ENCODE results near the gene PHF21B. TPM values are rescaled to one million over a fixed set of nuclear protein-coding genes. Genes with fewer than 3 reads are reported as not detected.

Gene PHF21B
- total RNA-seq, 1 donor from 2014 or later, result not detected

DNA sequence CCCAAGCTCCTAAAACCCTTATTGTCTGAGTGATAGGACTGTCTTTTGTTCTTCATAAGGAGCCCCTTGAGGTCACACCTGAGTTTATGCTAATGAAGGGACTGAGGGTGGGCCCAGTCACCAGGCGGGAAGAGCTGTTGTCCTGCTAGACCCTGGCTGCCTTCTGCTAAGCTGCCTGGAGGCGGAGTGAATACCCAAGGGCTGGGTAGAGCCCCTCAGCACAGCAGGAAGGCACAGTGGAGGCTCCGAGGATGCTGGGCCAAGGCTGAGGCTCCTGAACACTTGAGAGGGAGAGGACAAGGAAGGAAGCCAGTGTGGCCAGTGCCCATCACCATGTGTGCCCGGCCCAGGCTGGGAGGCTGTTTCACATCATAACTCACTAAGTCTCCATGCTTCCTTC lies 4.8 kb upstream of the PHF21B start:
- intact Hi-C loops (cut with micrococcal nuclease), result no loop called here

DNA sequence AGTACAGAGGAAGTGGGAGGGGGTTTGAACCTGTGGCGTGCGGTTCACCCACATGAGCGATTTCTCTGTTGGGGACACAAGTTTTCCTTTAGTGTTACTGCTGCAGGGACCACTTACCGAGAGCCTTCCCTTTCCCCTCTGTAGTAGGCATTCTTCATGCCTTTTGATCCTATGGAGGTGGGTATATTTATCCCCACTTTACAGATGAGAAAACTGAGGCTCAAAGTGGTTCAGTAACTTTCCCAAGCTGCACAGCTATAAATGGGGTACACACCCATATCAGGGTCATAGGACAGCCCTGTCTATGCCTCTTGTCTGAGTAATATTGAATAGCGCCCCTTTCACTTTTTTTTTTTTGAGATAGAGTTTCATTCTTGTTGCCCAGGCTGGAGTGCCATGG lies 3.3 kb upstream of the PHF21B start:
- intact Hi-C loops (cut with micrococcal nuclease), result no loop called here

DNA sequence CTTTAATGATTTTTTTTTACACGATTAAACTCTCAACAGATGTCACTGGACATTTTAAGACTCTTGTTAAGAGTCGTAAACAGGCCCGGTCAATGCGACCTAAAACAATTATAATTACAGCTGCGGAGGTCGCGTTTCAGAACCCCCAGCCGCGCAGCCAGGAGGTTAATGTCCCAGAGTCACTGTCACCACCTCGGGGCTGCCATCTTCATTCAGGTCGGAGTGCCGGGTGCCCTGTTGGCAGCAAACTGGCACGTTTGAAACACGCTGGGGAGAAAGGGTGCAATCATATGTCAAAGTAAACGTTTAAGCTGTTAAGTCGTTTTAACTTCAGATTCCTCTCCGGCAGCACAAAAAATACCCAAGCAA lies 711 bp upstream of the PHF21B start:
- intact Hi-C loops (cut with micrococcal nuclease), result no loop called here

DNA sequence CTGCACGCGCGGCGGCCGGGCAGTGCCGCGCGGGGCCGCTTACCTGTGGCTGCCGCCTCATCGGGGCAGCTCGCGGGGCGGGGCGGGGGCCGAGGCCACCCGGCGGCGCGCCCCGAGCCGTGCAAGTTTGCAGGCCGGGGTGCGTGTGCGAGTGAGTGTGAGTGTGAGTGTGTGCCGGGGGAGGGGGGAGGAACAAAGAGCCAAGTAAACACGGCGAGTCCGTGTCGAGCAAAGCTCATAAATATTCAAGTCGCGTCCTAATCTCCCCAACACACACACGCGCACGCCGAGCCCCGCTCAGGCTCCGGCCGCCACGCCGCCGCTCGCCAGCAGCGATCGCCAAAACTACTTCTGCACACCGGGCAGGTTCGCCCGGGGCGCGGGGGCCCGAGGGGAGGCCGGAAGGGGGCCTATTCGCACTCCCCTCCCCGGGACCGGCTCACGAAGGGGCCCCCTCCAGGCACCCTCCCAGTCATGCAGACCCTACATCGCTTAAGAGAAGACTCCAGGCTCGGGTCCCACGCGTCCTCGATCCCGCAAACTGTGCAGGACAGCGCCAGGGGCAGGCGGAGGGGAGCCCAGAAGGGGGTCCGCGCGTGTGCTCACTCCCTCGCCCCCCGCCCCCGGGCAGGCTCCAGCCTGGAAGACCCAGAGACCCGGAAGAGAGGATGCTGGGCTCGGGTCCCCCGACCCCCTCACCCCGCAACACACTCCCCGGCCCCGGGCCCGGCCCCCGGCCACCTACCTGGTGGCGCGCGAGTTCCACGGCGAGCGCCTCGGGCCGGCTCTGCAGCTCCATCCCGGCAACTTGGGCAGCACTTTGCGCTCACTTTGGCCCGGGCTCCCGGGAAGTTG lies 827 bp downstream of the PHF21B start:
- intact Hi-C loops (cut with micrococcal nuclease), result no loop called here

DNA sequence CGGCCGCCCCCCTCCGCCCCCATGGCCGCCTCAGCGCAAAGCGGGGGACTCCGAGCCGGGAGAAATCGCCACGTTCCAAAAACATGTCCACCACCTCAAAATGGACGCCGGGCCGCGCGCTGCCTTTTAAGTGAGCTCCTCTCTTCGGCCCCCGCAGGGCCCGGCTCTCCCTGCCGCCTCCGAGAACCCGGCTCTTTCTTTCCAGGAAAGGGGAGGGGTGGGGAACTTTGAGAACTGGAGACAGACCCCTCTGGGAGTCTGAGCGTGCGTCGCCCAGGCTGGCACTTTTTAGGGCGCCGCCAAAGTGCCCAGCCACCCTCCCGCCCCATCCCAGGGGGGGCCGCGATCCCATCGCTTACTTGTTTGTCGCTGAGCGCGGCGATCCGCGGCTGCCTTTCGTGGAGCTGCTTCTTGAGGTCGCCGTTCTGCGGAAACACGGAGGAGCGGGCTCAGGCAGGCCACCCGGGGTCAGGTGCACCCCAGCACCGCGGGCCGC lies 1.6 kb downstream of the PHF21B start:
- intact Hi-C loops (cut with micrococcal nuclease), result no loop called here

DNA sequence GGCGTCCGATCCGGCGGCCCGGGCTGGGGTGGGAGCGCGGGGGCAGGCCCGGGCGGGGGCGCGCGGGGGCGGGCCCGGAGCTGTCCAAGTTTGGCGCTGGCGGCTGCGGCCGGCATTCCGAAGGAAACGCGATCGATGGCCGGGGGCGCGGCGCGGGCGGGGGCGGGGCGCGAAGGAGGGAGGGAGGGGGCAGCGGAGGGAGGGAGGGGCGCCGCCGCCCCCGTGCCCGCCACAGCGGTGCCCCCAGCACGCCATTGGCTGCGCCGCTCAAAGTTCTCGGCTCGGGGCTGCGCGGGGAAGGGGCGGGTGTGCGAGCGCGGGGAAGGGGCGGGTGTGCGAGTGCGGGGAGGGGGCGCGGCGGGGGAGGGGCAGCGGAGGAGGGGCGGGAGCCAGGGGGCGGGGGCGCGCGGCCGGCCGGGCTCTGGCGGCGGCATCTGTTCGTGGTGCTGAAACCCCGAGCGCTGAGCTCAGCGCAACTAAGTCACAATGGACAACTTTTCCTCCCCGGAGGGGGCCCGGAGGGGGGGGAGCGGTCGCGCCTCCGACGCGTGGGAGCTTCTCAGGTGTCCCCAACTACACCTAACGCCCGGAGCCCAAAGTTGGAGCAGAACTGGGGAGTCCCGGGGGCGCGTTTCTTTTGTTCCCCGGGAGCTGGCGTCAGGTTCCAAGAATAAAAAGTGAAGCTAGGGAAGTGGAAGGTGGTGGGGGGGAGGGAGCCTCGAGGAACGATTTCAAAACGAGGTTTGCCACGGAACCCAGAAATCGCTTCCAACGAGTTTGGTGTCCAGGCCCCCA lies 2.2 kb downstream of the PHF21B start:
- intact Hi-C loops (cut with micrococcal nuclease), result no loop called here

DNA sequence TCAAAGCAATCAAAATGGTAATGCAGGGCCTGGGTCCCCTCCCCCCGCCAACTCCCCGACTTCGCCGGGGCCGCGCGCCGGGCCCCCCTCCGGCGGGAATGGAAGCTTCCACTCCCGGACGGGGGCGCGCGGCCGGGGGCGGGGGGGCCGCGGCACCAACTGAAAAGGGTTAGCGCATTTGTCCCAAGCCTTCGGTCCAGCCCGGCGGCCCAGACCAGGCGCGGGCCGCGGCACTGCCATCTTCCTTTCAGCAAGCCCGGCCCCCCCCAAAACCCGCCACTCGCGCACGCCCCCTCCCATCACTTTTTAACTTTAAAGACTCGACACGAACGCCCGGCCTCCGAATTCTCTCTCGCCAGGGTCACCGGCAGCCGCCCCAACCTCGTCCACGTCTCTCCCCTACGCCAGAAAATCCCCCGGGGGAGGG lies 2.8 kb downstream of the PHF21B start:
- intact Hi-C loops (cut with micrococcal nuclease), result no loop called here

DNA sequence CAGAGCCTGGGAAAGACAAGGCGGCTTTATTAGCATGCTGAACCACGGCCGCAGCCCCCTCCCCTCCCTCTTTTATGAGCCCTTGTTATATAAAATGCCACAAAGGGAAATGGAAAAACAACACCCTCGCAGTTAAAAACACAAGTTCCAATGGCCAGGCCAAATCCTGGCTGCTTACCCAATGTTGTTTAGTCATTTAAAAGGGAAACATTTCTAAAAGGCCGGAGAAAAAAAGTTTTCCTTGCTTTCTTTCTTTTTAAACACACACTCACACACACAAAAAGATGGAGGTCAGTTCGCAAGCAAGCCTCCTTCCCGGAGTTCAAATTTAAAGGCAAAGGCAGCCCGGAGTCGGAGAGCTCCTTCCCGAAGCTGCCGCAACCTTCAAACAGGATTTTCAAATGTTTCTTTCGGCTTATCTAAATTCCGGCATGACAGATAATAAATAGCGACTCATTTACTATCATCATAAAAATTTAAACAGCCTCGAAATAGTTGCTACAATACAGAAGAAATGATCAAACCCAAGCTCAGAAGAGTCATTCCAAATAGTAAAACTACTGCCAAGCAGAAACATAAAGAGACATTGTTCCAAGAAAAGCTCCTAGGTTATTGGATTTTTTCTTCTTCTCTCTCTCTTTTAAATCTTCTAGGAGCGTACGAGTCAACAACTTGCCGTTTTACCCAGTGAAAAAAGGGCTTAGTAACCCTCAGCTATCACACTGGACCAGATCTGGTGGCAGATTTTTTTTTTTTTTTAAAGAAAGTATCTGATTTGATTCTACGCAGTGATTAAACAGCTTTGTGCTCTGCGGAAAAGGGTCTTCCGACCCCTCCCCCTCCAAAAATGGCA lies 3.5 kb downstream of the PHF21B start:
- intact Hi-C loops (cut with micrococcal nuclease), result no loop called here

DNA sequence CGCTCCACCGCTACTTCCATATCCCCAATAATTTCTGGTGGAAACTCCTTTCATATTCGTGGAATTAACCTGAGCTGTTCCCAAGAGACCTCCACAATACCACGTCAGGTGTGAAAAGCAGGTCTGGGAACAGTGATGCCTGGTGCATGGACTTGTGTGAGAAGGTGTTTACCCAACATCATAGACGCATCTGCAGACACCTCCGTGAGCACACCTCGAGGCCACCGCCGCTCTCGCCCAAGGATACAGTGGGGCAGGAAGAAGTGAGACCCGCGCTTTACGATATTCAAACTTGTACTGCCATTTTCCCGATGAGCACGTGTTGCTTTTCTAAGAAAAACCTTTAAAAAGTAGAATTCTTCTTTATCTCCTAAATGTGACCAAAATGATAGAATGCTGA lies 8.2 kb downstream of the PHF21B start:
- intact Hi-C loops (cut with micrococcal nuclease), result no loop called here

DNA sequence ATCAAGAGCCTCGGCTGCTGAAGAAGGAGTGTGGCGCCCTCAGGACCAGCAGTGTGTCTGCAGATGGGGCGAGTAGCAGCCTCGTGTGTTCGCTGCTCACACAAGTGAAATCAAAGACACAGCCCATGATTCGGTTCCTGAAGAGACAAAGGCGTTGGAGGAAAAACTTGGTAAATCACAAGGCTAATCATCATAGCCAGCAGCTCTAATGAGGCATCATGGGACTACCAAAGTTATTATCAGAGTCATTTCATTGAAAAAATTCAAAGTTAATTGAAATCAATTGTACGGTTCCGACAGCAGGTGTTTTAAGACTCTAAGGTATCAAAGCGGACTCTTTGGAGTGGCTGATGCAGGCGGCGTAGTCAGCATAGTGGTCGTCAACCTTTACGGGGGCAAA lies 9.5 kb downstream of the PHF21B start:
- intact Hi-C loops (cut with micrococcal nuclease), result no loop called here

DNA sequence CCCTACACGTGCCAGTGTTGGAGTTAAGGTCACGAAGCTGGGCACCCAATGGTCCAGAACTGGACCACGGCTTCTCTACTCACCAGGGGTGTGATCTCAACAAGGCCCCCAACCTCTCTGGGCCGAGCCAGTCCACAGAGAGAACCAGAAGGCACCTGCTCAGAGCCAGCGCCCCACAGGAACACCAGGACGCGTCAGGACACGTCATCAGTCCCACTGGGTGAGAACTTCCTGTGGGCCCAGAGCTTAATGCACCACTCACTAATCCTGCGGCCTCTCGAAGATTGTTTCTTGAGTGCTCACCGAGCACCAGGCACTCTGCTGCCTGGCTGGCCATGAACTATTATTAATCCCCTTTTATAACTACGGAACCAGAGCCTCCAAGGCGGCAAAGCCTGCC lies 10.1 kb downstream of the PHF21B start:
- intact Hi-C loops (cut with micrococcal nuclease), result no loop called here

DNA sequence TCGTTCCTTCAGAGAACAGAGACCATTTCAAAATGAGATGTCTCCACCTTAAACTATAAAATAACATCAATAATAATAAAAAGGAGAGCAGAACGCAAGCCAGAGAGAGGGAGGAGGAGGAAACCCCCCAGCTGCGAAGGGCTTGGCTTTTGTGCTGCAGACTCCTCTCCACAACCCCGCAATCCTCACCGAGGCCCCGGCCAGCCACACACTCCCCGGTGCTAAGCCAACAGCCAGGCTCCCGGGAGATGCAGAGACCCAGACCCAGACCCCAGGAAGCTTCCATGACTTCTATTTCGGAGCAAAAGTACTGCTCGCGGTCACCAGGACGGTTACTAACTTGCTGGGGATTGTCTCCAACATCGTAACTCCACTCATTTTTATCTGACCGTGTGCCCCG lies 10.6 kb downstream of the PHF21B start:
- intact Hi-C loops (cut with micrococcal nuclease), result no loop called here

DNA sequence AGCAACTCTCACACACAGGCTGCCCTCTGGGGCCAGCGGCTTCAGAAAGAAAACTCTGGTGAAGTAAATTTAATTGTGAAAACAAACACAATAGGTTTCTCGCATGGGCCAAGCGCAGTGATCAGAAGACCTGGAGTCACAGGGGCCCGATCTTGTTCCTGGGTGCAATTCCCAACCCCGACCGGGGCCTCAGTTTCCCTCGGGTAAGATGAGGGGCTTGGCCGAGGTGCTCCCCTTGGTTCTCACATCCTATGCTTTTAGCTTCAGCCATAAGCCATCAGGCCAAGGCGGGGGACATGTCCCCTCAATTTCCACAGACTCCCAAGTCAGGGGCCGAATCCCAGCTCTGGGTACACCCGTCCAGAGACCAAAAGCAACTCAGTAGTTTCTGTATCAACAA lies 11.5 kb downstream of the PHF21B start:
- intact Hi-C loops (cut with micrococcal nuclease), result no loop called here

DNA sequence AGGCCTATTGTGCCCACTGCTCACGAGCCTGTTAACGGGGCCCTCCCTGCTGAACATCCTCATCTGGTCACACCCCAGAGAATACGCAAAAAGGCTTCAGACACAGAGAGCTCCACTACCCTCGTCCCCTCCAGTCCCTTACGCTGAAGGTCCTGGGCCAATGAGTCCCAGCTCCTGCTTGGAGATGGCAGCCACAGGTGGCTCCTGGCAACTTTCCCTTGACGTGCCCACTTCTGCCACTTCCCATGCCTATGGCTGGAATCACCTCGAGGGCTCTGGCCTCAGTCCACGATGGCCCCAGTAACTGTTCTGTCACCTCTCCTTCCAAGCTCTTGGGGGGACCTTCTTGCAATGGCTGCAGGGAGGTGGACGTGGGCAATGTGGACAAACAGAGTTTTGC lies 12.7 kb downstream of the PHF21B start:
- intact Hi-C loops (cut with micrococcal nuclease), result no loop called here

DNA sequence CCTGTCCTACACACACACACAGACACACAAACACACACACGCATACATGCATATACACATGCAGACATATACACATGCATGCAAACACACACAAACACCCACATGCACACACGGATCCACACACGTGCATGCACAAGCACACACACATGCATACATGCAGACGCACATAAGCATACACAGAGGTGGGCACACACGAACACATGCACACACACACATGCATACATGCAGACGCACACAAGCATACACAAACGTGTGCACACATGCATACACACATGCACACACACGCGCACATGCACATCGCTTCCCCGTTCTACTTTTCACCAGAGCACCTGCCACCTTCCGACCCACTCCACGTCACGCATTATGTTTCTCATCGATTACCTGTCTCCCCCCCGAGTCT lies 13.2 kb downstream of the PHF21B start:
- intact Hi-C loops (cut with micrococcal nuclease), result no loop called here

DNA sequence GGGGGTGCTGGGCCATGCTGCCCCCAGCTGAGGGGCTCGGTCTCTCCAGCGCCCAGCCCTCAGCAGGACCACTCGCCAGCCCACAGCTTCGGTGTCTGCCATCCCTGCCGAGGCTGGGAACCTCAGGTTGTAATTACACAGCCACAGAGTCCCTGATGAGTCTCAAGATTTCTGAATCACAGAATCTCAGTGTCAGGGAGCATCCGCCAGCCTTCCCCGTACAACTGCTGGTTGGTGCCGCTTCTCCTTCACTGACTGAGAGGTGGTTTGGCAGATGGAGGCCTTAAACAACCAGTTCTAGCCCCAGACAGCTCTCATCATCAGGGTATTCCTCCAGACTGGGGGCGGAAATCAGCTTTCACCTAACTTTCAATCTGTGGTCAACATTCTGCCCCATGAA lies 13.7 kb downstream of the PHF21B start:
- intact Hi-C loops (cut with micrococcal nuclease), result no loop called here

DNA sequence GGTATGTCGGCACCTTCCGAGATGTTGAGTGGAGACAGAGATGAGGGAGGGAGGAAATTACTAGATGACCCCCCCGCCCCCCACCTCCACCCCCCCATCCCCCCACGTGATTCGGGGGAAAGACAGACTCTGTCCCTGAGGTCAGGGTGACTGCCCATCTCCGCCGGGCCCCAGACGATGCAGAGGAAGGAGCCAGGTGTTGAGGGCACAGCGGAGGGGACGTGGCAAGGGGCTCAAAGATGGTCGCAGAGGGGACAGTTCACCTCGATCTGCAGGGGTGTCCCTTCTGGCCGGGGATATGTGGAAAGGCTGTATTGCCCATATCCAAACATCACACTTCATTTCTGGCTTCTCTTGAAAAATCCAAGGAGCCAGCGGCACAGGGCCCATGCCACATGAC lies 14.1 kb downstream of the PHF21B start:
- intact Hi-C loops (cut with micrococcal nuclease), result no loop called here

DNA sequence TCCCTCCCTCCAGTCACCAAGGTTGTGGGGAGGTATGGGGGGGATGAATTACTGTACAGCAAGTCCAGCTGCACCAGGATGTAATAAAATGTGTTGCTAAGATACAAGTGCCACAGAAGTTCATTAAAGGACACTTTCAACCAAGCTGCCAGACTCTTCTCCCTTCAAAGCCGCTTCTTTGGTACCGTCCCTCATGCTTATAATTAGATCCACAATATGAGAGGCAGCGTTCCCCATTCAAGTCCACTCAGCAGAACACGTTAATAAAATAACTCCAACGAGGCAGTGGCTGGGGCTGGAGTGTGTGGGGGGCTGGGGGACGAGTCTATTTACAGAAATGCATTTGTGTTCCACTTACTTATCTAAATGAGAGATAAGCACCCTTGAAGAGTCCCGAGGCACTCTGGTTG lies 14.7 kb downstream of the PHF21B start:
- intact Hi-C loops (cut with micrococcal nuclease), result no loop called here

DNA sequence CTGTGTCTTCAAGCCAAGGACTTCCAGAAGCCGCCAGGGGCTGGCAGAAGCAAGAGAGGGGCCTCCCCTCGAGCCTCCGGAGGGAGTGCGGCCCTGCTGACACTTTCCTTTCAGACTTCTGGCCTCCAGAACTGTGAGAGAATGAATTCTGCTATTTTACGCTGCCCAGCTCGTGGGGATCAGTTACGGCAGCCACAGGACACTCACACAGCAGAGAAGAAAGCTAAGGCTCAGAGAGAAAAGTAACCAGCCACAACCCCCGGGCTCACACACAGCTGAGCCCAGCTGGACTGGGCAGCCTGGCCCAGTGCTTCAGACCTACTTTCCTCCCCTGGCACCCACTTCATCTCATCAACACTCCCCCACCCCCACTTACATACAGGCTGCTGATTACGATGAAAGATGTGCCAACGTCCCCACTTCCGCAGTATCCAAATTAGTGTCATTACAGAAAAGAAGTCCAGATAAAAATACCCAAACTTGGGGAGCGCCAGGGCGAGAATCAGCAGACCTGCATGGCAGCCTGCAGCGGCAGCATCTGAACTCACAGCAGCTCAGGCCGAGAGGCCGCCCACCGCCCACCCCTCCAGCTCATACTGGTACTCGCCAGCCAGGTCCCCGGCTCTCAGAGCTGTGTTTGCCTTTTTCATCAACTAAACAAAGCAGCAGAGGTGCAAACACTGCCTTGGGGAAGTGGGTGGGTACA lies 15.3 kb downstream of the PHF21B start:
- intact Hi-C loops (cut with micrococcal nuclease), result no loop called here

DNA sequence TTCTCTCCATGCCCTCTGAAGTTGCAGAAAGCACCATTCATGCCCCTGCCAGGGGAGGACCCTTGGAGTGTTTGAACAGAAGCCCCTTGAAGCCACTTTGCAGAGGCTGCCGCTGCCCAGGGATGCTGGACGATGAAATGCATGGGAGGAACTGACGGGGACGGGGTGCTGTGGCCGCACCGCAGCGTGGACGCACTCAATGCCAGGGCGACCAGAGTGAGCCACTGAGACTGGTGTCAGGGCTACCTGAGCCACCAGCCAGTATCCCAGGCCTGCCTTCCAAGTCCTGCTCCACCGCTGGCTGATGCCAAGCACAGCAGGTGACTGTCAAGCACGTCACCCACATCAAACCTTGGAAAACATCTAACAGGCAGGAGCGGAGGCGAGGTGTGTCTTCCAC lies 17.6 kb downstream of the PHF21B start:
- intact Hi-C loops (cut with micrococcal nuclease), result no loop called here

DNA sequence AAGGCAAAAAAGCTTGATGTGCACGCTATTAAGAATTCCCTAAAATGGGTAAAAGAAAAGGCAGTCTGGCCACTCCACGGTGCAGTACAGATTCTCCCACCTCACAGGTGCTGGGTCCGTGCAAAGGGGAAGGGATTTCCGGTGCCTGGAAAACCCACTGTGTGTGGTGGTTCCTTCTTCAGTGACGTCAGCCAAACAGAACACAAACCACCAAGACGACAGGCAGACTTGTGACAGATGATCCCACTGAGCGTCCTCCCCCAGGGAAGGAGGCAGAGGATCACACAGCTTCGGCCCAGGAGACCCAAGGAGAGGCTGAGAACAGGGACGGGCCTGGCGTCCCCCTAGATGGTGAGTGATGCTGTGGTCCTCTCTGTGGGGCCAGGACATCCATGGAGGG lies 18.6 kb downstream of the PHF21B start:
- intact Hi-C loops (cut with micrococcal nuclease), result no loop called here

Measured in T-helper 2 cell treated with Interferon-gamma antibody and Interleukin-4, amounts not matched to agents 100 ng/mL and 5 ng/mL, for 36 hours (primary cell).